A549 (cell line): ENCODE data around the gene TBX1.

Experiments used
- CHD2 ChIP-seq: fragments of 150-350 bp; IDR thresholded peaks from 2 replicates; pipeline ENCODE4 v1.6.1; 2014; ENCODE audit warnings: low read length; ENCODE audit not compliant: partially characterized antibody
- CTCF ChIP-seq: fragments of >200 bp; sonication (Bioruptor Twin); formaldehyde crosslinking; IDR thresholded peaks from 3 replicates; pipeline ENCODE4 v1.5.1; 2016
- EP300 ChIP-seq, 2 experiments: fragments of >200 bp; sonication (Bioruptor Twin); formaldehyde crosslinking; IDR thresholded peaks; 2 replicates in 1 of 2; 3 replicates in 1 of 2; pipeline ENCODE4 v1.6.1; 2016 to 2017
- HOXB5 ChIP-seq: fragments of 250-450 bp; sonication (Bioruptor Pico); IDR thresholded peaks from 2 replicates; pipeline ENCODE4 v1.5.0; 2020; ENCODE audit warnings: mild to moderate bottlenecking, moderate library complexity
- POLR2A ChIP-seq: IDR thresholded peaks from 2 replicates; pipeline ENCODE4 v1.6.1; 2012; ENCODE audit warnings: mild to moderate bottlenecking, low read length
- ZNF302 ChIP-seq: fragments of 250-450 bp; sonication (Bioruptor Pico); IDR thresholded peaks from 2 replicates; pipeline ENCODE4 v1.9.0; 2021; ENCODE audit warnings: inconsistent platforms, mild to moderate bottlenecking, moderate library complexity
- TF ChIP-seq, protein P1 (sequence below): fragments of 200-600 bp; sonication (generic); IDR thresholded peaks from 2 replicates; pipeline ENCODE4 v1.6.1; 2016; ENCODE audit warnings: antibody characterized with exemption, mild to moderate bottlenecking, moderate library complexity

DNA sequence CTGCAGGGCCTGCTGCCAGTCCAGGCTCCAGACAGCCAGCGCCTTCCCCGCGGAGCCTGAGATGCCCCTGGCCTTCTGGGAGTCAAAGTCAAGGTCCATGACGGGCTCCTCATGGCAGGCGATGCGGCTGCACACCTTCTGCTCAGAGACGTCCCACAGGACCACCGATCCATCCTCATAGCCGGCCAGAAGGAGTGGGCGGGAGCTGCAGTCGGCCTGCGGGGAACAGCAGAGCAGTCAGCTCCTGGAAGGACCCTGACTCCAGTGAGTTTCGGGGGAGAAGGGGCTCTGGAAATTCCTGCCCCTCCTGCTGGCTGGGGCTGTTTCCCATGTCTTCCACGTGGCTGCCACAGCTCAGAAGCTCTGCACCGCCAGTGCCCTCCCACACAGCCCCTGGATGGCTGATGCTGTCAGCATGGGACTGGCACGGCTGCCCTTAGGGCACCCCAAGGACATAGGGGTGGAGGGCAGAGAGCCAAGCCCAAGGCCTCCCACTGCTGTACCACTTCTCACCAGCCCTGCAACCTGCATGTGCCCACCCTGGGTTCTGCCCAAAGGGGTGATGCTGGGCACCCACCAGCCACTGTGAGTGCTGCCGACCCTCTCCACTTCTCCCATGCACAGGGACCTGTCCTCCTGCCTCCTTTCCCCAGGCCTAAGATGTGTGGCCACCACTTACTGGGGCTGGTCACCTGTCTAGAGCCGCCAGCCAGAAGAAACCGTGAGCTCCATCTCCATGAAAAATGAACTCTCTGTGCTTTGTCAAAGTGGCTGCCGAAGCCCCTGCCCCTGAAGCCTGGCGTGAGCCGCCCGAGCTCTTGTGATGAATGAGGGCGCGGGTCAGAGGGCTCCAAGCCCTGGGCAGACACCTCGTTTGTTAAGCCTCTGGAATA is 41.7 kb downstream of the TBX1 start:
- TF ChIP-seq POLR2A (no peak), CTCF (no peak), ZNF302 (no peak), HOXB5 (CRISPR knock-in tag) (no peak), EP300 (IDR thresholded peaks at IDR 0.05) (no peak), CHD2 (no peak)
- TF ChIP-seq, protein P1, sequence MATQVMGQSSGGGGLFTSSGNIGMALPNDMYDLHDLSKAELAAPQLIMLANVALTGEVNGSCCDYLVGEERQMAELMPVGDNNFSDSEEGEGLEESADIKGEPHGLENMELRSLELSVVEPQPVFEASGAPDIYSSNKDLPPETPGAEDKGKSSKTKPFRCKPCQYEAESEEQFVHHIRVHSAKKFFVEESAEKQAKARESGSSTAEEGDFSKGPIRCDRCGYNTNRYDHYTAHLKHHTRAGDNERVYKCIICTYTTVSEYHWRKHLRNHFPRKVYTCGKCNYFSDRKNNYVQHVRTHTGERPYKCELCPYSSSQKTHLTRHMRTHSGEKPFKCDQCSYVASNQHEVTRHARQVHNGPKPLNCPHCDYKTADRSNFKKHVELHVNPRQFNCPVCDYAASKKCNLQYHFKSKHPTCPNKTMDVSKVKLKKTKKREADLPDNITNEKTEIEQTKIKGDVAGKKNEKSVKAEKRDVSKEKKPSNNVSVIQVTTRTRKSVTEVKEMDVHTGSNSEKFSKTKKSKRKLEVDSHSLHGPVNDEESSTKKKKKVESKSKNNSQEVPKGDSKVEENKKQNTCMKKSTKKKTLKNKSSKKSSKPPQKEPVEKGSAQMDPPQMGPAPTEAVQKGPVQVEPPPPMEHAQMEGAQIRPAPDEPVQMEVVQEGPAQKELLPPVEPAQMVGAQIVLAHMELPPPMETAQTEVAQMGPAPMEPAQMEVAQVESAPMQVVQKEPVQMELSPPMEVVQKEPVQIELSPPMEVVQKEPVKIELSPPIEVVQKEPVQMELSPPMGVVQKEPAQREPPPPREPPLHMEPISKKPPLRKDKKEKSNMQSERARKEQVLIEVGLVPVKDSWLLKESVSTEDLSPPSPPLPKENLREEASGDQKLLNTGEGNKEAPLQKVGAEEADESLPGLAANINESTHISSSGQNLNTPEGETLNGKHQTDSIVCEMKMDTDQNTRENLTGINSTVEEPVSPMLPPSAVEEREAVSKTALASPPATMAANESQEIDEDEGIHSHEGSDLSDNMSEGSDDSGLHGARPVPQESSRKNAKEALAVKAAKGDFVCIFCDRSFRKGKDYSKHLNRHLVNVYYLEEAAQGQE: no peak
